NCI-H187 treated with DMSO at 0.1 percent for 48 hours (cell line): Measurements from ENCODE around the gene GAREM2.

Experiments
- DNase-seq: peaks from one replicate; lab custom pipeline; 2025; lab: John Stamatoyannopoulos, UW

The GAREM2 gene

DNA sequence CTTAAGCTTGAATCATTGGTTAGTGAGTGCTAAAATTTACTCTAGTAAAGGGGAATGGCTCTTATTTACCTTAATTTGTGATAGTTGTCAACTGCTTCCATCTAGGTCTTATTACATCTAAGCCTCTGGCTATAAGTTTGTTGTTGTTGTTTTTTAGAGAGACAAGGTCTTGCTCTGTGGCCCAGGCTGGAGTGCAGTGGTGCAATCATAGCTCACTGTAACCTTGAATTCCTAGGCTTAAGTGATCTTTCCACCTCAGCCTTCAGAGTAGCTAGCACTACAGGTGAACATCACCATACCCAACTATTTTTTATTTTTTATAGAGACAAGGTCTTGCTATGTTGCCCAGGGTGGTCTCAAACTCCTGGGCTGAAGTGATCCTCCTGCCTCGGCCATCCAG, 65.0 kb downstream of the GAREM2 start:
- no peak for DNase-seq

DNA sequence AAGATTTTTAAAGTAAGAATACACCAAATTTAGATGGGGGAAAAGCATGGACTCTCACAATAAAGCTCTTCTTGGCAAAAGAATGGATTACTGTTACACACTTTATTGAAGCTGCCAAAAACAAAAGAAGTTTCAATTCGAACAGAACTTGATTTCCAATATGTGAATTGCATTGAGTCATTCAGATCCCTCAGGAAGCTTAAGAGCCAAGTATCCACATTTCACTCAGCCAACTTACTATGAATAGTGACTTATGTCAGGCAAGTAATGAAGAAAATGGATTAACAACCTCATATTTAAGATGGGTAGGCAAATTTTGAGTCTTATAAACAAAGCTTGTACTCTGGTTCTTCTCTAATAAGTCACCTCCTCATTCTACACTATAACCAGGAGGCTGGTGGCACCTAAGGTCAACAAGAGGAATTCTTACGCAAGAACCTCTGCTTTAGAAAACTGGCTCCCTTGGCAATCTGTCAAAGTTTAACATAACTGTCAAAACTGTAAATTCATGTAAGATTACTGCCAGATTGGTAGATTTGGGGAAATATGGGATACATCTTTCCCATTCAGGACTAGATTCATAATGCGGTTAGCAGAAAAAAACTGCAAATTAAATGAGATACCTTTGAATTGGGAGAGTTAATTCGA, 65.5 kb downstream of the GAREM2 start:
- DNase-seq, result no peak
